HepG2 (cell line): ENCODE results near the gene ILDR1. TPM values are rescaled to one million over a fixed set of nuclear protein-coding genes. Genes with fewer than 3 reads are reported as not detected.

Experiments used
- ATAC-seq: fragments of 200-7000 bp; cut with Tn5 transposase; 3 replicates; pipeline ENCODE4 v1.9.1; 2020; ENCODE audit warnings: mild to moderate bottlenecking, moderate library complexity
- BruUV-seq: library from RNA; stranded (reverse); fragments of 400-500 nt; replicated peaks from 2 replicates; lab custom pipeline; 2021; lab: Mats Ljungman, UMichigan
- CTCF ChIA-PET: fragments of 300-600 bp; formaldehyde crosslinking; extraction: SDS; loops from one replicate; lab custom pipeline; 2021; ENCODE audit warnings: low total read pairs, inconsistent platforms, low intra/inter-chr PET ratio; lab: Yijun Ruan, JAX
- POLR2A ChIA-PET: fragments of 350-600 bp; sonication (Branson Sonifier 250); formaldehyde crosslinking; loops from one replicate; lab custom pipeline; 2020; ENCODE audit warnings: antibody characterized with exemption, inconsistent platforms; lab: Yijun Ruan, JAX
- DNase-seq: peaks from one replicate; pipeline ENCODE4 v3.0.0-alpha.2; 2015; ENCODE audit warnings: low spot score
- FAIRE-seq: peaks from 3 replicates; lab custom pipeline; 2011; peaks lifted over from hg19 to GRCh38; lab: Jason Lieb, UNC
- H2AFZ ChIP-seq: one replicate; pipeline ENCODE4 v1.6.1; 2011; ENCODE audit warnings: low read length, inconsistent platforms
- H3K27ac ChIP-seq: fragments of 300-600 bp; 3 replicates; pipeline ENCODE4 v1.8.0; 2011; ENCODE audit warnings: mixed run types, mild to moderate bottlenecking, mixed read lengths, low read length, inconsistent platforms; ENCODE audit not compliant: insufficient read depth; ENCODE audit errors: extremely low read length
- H3K27me3 ChIP-seq, 2 experiments: fragments of 200-600 bp in 1 of 2; 2 replicates in 1 of 2; 3 replicates in 1 of 2; pipeline versions ENCODE4 v1.6.0 to v1.8.0; 2011; ENCODE audit warnings: low read length in 2 of 2, mild to moderate bottlenecking in 2 of 2, moderate library complexity in 2 of 2, inconsistent platforms in 1 of 2; ENCODE audit not compliant: insufficient read depth in 2 of 2, control insufficient read depth in 1 of 2
- H3K36me3 ChIP-seq, 2 experiments: fragments of 200-600 bp in 1 of 2; replicated peaks in 1 of 2; 2 replicates in 1 of 2; 3 replicates in 1 of 2; pipeline versions ENCODE4 v1.5.1 to v1.8.0; 2011; ENCODE audit warnings: low read length in 2 of 2, inconsistent platforms in 1 of 2; ENCODE audit not compliant: insufficient read depth in 2 of 2, control insufficient read depth in 1 of 2
- H3K4me1 ChIP-seq: 2 replicates; pipeline ENCODE4 v1.5.1; 2012; ENCODE audit warnings: low read length, inconsistent platforms; ENCODE audit not compliant: insufficient read depth
- H3K4me2 ChIP-seq: 2 replicates; pipeline ENCODE4 v1.6.0; 2011; ENCODE audit warnings: low read depth, low read length, inconsistent platforms
- H3K4me3 ChIP-seq, 3 experiments: fragments of 200-600 bp in 1 of 3; sonication (generic), shearing (Covaris generic) in 1 of 3; replicated peaks in 1 of 3; 2 replicates each; pipeline ENCODE4 v1.5.1; 2011 to 2016; ENCODE audit warnings: low read length in 3 of 3, inconsistent platforms in 2 of 3, low read depth in 2 of 3, mild to moderate bottlenecking in 2 of 3, control low read depth in 1 of 3, mixed read lengths in 1 of 3; ENCODE audit not compliant: insufficient read depth in 1 of 3
- H3K79me2 ChIP-seq: one replicate; pipeline ENCODE4 v1.6.1; 2011; ENCODE audit warnings: low read length, inconsistent platforms; ENCODE audit not compliant: insufficient read depth
- H3K9ac ChIP-seq: 2 replicates; pipeline ENCODE4 v1.6.0; 2011; ENCODE audit warnings: mild to moderate bottlenecking, low read depth, low read length, inconsistent platforms; ENCODE audit not compliant: insufficient read depth
- H3K9me3 ChIP-seq: 2 replicates; pipeline ENCODE4 v1.5.1; 2012; ENCODE audit warnings: mild to moderate bottlenecking, low read length
- H4K20me1 ChIP-seq: 2 replicates; pipeline ENCODE4 v1.6.0; 2011; ENCODE audit warnings: inconsistent platforms, mild to moderate bottlenecking, low read length, moderate library complexity; ENCODE audit not compliant: insufficient read depth
- AKAP8 ChIP-seq: sonication (generic); formaldehyde crosslinking; IDR thresholded peaks from 2 replicates; pipeline ENCODE4 v1.5.1; 2020; ENCODE audit warnings: mild to moderate bottlenecking, missing genetic modification reagents
- CC2D1A ChIP-seq: sonication (generic); formaldehyde crosslinking; IDR thresholded peaks from 2 replicates; pipeline ENCODE4 v1.8.1; 2023; ENCODE audit warnings: mild to moderate bottlenecking, missing genetic modification reagents
- EZH2 ChIP-seq: conservative IDR thresholded peaks from 2 replicates; pipeline ENCODE4 v1.6.1; 2012; ENCODE audit warnings: mild to moderate bottlenecking, low read depth, low read length, moderate library complexity
- IKZF5 ChIP-seq: IDR thresholded peaks from 2 replicates; pipeline ENCODE4 v1.6.1; 2018; ENCODE audit warnings: missing genetic modification reagents, mild to moderate bottlenecking, missing compliant biosample characterization
- MLLT10 ChIP-seq: sonication (generic); formaldehyde crosslinking; IDR thresholded peaks from 2 replicates; pipeline ENCODE4 v1.4.0; 2020; ENCODE audit warnings: missing genetic modification reagents
- MTF1 ChIP-seq: sonication (generic); formaldehyde crosslinking; IDR thresholded peaks from 2 replicates; pipeline ENCODE4 v1.5.0; 2020; ENCODE audit warnings: missing genetic modification reagents
- NCOA1 ChIP-seq: sonication (generic); formaldehyde crosslinking; IDR thresholded peaks from 2 replicates; pipeline ENCODE4 v1.9.0; 2021; ENCODE audit warnings: missing genetic modification reagents
- RAD21 ChIP-seq: fragments of 450-650 bp; formaldehyde crosslinking; IDR thresholded peaks from 2 replicates; pipeline ENCODE4 v1.5.0; 2020; ENCODE audit warnings: mild to moderate bottlenecking
- RFXANK ChIP-seq: IDR thresholded peaks from 2 replicates; pipeline ENCODE4 v1.6.1; 2016
- SP1 ChIP-seq, 2 experiments: fragments of 450-650 bp in 1 of 2; sonication (generic) in 1 of 2; formaldehyde crosslinking in 1 of 2; IDR thresholded peaks; 2 replicates each; pipeline versions ENCODE4 v1.4.0 to v1.6.1; 2016 to 2020; ENCODE audit warnings: missing genetic modification reagents in 1 of 2
- STAG1 ChIP-seq: sonication (generic); formaldehyde crosslinking; IDR thresholded peaks from 2 replicates; pipeline ENCODE4 v1.4.0; 2020; ENCODE audit warnings: missing genetic modification reagents
- TBX2 ChIP-seq: sonication (generic); formaldehyde crosslinking; IDR thresholded peaks from 2 replicates; pipeline ENCODE4 v1.5.0; 2020; ENCODE audit warnings: missing genetic modification reagents, mild to moderate bottlenecking, borderline replicate concordance
- ZNF225 ChIP-seq: sonication (generic); formaldehyde crosslinking; IDR thresholded peaks from 2 replicates; pipeline ENCODE4 v1.4.0; 2020; ENCODE audit warnings: mild to moderate bottlenecking, missing genetic modification reagents
- ZNF235 ChIP-seq: sonication (generic); formaldehyde crosslinking; IDR thresholded peaks from 2 replicates; pipeline ENCODE4 v1.8.1; 2023; ENCODE audit warnings: mild to moderate bottlenecking, missing genetic modification reagents, borderline replicate concordance
- ZNF34 ChIP-seq: sonication (generic); formaldehyde crosslinking; IDR thresholded peaks from 2 replicates; pipeline ENCODE4 v1.4.0; 2020; ENCODE audit warnings: mild to moderate bottlenecking, missing genetic modification reagents, borderline replicate concordance
- ZNF547 ChIP-seq: sonication (generic); formaldehyde crosslinking; IDR thresholded peaks from 2 replicates; pipeline ENCODE4 v1.5.1; 2020; ENCODE audit warnings: mild to moderate bottlenecking, missing genetic modification reagents
- ZNF574 ChIP-seq: sonication (generic); formaldehyde crosslinking; IDR thresholded peaks from 2 replicates; pipeline ENCODE4 v1.4.0; 2020; ENCODE audit warnings: missing genetic modification reagents
- ZNF720 ChIP-seq: sonication (generic); formaldehyde crosslinking; IDR thresholded peaks from 2 replicates; pipeline ENCODE4 v1.4.0; 2020; ENCODE audit warnings: missing genetic modification reagents
- ZNF761 ChIP-seq: sonication (generic); formaldehyde crosslinking; conservative IDR thresholded peaks from 2 replicates; pipeline ENCODE4 v1.4.0; 2020; ENCODE audit warnings: mild to moderate bottlenecking, missing genetic modification reagents
- ZNF891 ChIP-seq: sonication (generic); formaldehyde crosslinking; IDR thresholded peaks from 2 replicates; pipeline ENCODE4 v1.5.0; 2020; ENCODE audit warnings: mild to moderate bottlenecking, missing genetic modification reagents
- ZSCAN30 ChIP-seq: sonication (generic); formaldehyde crosslinking; IDR thresholded peaks from 2 replicates; pipeline ENCODE4 v1.5.0; 2020; ENCODE audit warnings: mild to moderate bottlenecking, missing genetic modification reagents
- WGBS: methylation state at CpG from one replicate; pipeline ENCODE4 v1.1.6; 2017; ENCODE audit warnings: low lambda C conversion rate; 5-methylcytosine and 5-hydroxymethylcytosine counted together
- in situ Hi-C: cut with HindIII; loops from 2 replicates; pipeline ENCODE4 v1.10.0; 2017; ENCODE audit warnings: low pct_unique_long_range_greater_than_20kb; ENCODE audit not compliant: extremely low pct_ligation_motif_present
- intact Hi-C: fragments of 100-400 bp; cut with micrococcal nuclease; formaldehyde crosslinking; loops from one replicate; pipeline ENCODE4 v1.10.0; 2022; ENCODE audit not compliant: unreplicated experiment
- polyA plus RNA-seq, 8 experiments: library from polyadenylated mRNA; depleted of rRNA in 3 of 8; stranded (reverse) in 7 of 8; unstranded in 1 of 8; fragments of >200 nt; fragmentation: Illumina TruSeq in 4 of 8; extraction: Trizol in 4 of 8; gene quantifications; 2 replicates each; pipeline versions ENCODE4 v1.2.1 to v1.2.3, GENCODE V29; 2011 to 2016; ENCODE audit warnings: low read depth in 4 of 8, missing spikeins in 1 of 8, mixed read lengths in 1 of 8; ENCODE audit not compliant: insufficient read depth in 1 of 8
- total RNA-seq, 5 experiments: library from RNA; depleted of rRNA; stranded (reverse); fragments of >200 nt; fragmentation: Illumina TruSeq; extraction: Trizol; gene quantifications; 2 replicates each; pipeline ENCODE4 v1.2.3, GENCODE V29; 2016; ENCODE audit warnings: low read depth in 1 of 5

The ILDR1 gene
- total and polyA plus RNA-seq, 2 of the 13 experiments (the other 11 are each of a cell fraction or from before 2014, with no cell fraction given): not detected

- TF ChIP-seq AKAP8 (CRISPR knock-in tag): no peak
- TF ChIP-seq MLLT10: no peak
- no peak for TF ChIP-seq SP1 (IDR thresholded peaks at IDR 0.05)
- TF ChIP-seq SP1 (CRISPR knock-in tag; IDR thresholded peaks at IDR 0.05): no peak
- no peak for TF ChIP-seq IKZF5 (CRISPR knock-in tag)
- no peak for TF ChIP-seq ZNF547
- no peak for TF ChIP-seq EZH2
- no peak for TF ChIP-seq NCOA1 (CRISPR knock-in tag)
These were observed 25.6 kb downstream of the ILDR1 start (continued) for GRCh38 chr3:121996441-121996840.

- Histone ChIP-seq H4K20me1 (no peaks in the 10 kb centered on the region), H3K9me3 (no peaks in the 10 kb centered on the region), H3K27ac (no peak overlapping the region), H3K4me3 (no peak overlapping the region), H3K9ac (no peak overlapping the region), H3K36me3 (no peaks in the 10 kb centered on the region), H3K4me2 (no peak overlapping the region), H3K27me3 (no peaks in the 10 kb centered on the region), H3K4me1 (no peaks in the 10 kb centered on the region), H3K79me2 (no peaks in the 10 kb centered on the region), H2AFZ (no peak overlapping the region)
- CTCF ChIA-PET: interaction anchor here (0.9 to 1.7 kb wide), 3 partner anchors 112 to 449 kb away, joined by 3 to 9 read pairs (median 4); partner anchors contain the start of gene POLQ
- 45% methylated on average over 13 of the region's 14 CpGs for WGBS
- FAIRE-seq (peak; percentile 77), ATAC-seq (peak; percentile 99), DNase-seq (peak; percentile 52)
- intact Hi-C loops: loop anchor here (1.0 to 2.0 kb wide), 3 partner anchors 113 to 449 kb away; no protein-coding TSS in a partner anchor
- no TSS peak for BruUV-seq
- in situ Hi-C loops: loop anchor here (10.0 kb wide), 1 partner anchor 451 kb away; the partner anchor contains the start of gene POLQ
- POLR2A ChIA-PET: no interaction called here
- TF ChIP-seq ZNF720 (CRISPR knock-in tag) (no peak), ZNF34 (no peak), STAG1 (CRISPR knock-in tag) (peak; percentile 75), ZNF235 (CRISPR knock-in tag) (no peak), ZSCAN30 (CRISPR knock-in tag) (no peak), CC2D1A (no peak), RFXANK (no peak), RAD21 (peak; percentile 66), MTF1 (CRISPR knock-in tag) (no peak), ZNF225 (CRISPR knock-in tag) (no peak), TBX2 (CRISPR knock-in tag) (no peak), ZNF761 (no peak), ZNF574 (0 out of 2 replicates have a peak, but pooled peaks have one; percentile 38), ZNF891 (CRISPR knock-in tag) (no peak)
These were observed 26.6 kb downstream of the ILDR1 start for GRCh38 chr3:121995161-121996137.
